K562 (cell line): ENCODE measurements around the gene CNOT4. TPM values are rescaled to one million over a fixed set of nuclear protein-coding genes. Genes with fewer than 3 reads are reported as not detected.

ENCODE experiments used
- BCLAF1 ChIP-seq, 2 experiments: fragments of 450-650 bp in 1 of 2; IDR thresholded peaks; 2 replicates each; pipeline ENCODE4 v1.6.1; 2011 to 2017; ENCODE audit warnings: low read depth in 2 of 2, antibody characterized with exemption in 1 of 2, borderline replicate concordance in 1 of 2, low read length in 1 of 2, mild to moderate bottlenecking in 1 of 2, mixed read lengths in 1 of 2; ENCODE audit not compliant: control insufficient read depth in 1 of 2
- IRF1 ChIP-seq: sonication (generic); formaldehyde crosslinking; IDR thresholded peaks from 2 replicates; pipeline ENCODE4 v1.8.0; 2022; ENCODE audit warnings: missing genetic modification reagents, mild to moderate bottlenecking, borderline replicate concordance
- MAFF ChIP-seq: IDR thresholded peaks from 2 replicates; pipeline ENCODE4 v1.6.1; 2012; ENCODE audit warnings: low read length, improper control_type of control experiment
- MCM2 ChIP-seq: fragments of 450-650 bp; IDR thresholded peaks from 2 replicates; pipeline ENCODE4 v1.6.1; 2017; ENCODE audit warnings: low read depth, mild to moderate bottlenecking
- PML ChIP-seq: IDR thresholded peaks from 2 replicates; pipeline ENCODE4 v1.6.1; 2012; ENCODE audit warnings: low read length, inconsistent platforms
- SETDB1 ChIP-seq: IDR thresholded peaks from one replicate; pipeline ENCODE4 v1.6.1; 2012; ENCODE audit warnings: low read length, control low read depth, inconsistent platforms
- SRSF1 ChIP-seq: fragments of 200-400 bp; formaldehyde crosslinking; IDR thresholded peaks from 2 replicates; pipeline ENCODE4 v1.6.1; 2017; ENCODE audit warnings: mild to moderate bottlenecking, low read depth, low read length, moderate library complexity
- TRIM24 ChIP-seq, 2 experiments: fragments of 450-650 bp; IDR thresholded peaks; 2 replicates each; pipeline ENCODE4 v1.6.1; 2016
- TSHZ1 ChIP-seq: fragments of 250-450 bp; sonication (Bioruptor Pico); IDR thresholded peaks from 2 replicates; pipeline ENCODE4 v1.4.0; 2020; ENCODE audit warnings: mild to moderate bottlenecking, moderate library complexity
- ZNF277 ChIP-seq: fragments of 250-450 bp; sonication (Bioruptor Pico); IDR thresholded peaks from 2 replicates; pipeline ENCODE4 v1.8.0; 2022; ENCODE audit warnings: inconsistent platforms, mild to moderate bottlenecking, moderate library complexity, borderline replicate concordance
- ZNF717 ChIP-seq: fragments of 250-450 bp; sonication (Bioruptor Pico); IDR thresholded peaks from 2 replicates; pipeline ENCODE4 v1.5.0; 2021
- polyA plus RNA-seq, 8 experiments: library from polyadenylated mRNA; depleted of rRNA in 4 of 8; stranded (reverse) in 5 of 8; unstranded in 3 of 8; fragments of >200 nt; fragmentation: Nextera tagmentation in 2 of 8; fragmentation: Illumina TruSeq in 1 of 8; extraction: Ambion mirVana in 2 of 8; extraction: Trizol in 1 of 8; gene quantifications; 2 replicates each; pipeline versions ENCODE4 v1.2.1 to v1.2.3, GENCODE V29; 2011 to 2014; ENCODE audit warnings: inconsistent platforms in 1 of 8, missing spikeins in 1 of 8
- total RNA-seq, 7 experiments: library from RNA; depleted of rRNA in 6 of 7; stranded (reverse); fragments of >200 nt in 6 of 7; fragmentation: Illumina TruSeq in 2 of 7; extraction: Trizol in 2 of 7; gene quantifications; 2 replicates each; pipeline versions ENCODE4 v1.2.1 to v1.2.3, GENCODE V29; 2011 to 2021; ENCODE audit warnings: low replicate concordance in 1 of 7

Gene CNOT4
- total and polyA plus RNA-seq, 9 of the 15 experiments (the other 6 are each of a cell fraction or from before 2014, with no cell fraction given): 8.6 to 24.1 (median 15.4) TPM

GRCh38 chr7:135490783-135491182 lies 19.1 kb downstream of the CNOT4 start (continued):
- TF ChIP-seq ZNF277 (CRISPR knock-in tag): no peak
- no peak for TF ChIP-seq SRSF1
- TF ChIP-seq PML: no peak
- TF ChIP-seq MAFF: peak; percentile 35; the same call in 1 of the 2 replicates
- no peak for TF ChIP-seq BCLAF1 (IDR thresholded peaks at IDR 0.05; ENCODE audit: borderline replicate concordance in 1 of 2, control insufficient read depth in 1 of 2, low read depth in 2 of 2, low read length in 1 of 2)
- no peak for TF ChIP-seq TSHZ1 (CRISPR knock-in tag)
- no peak for TF ChIP-seq MCM2
- no peak for TF ChIP-seq ZNF717 (CRISPR knock-in tag)
- TF ChIP-seq SETDB1: no peak
- TF ChIP-seq TRIM24 (IDR thresholded peaks at IDR 0.05): peak; percentile 35 to 62; a peak in 3 of 4 replicates
- no peak for TF ChIP-seq IRF1 (CRISPR knock-in tag)
